Hippocampal formation (tissue), 2 donors: ENCODE results near the gene PFDN1.
A peak's percentile ranks its signal among the peaks of the same experiment; 100 is the strongest.
"Not testable (repeated sequence)": the region's sequence is repeated elsewhere in the genome, so short reads cannot be mapped to it uniquely, and the experiment has no call there.

Source experiments
- DNase-seq, 2 donors: peaks; one replicate each; lab custom pipeline; 2025; lab: John Stamatoyannopoulos, UW

Gene PFDN1

GRCh38 chr5:140214831-140215230 is 88.1 kb downstream of the PFDN1 start:
- no peak for DNase-seq

GRCh38 chr5:140213370-140213983 is 89.4 kb downstream of the PFDN1 start:
- DNase-seq, result no peak

GRCh38 chr5:140208065-140208464 is 94.8 kb downstream of the PFDN1 start:
- no peak for DNase-seq

DNA sequence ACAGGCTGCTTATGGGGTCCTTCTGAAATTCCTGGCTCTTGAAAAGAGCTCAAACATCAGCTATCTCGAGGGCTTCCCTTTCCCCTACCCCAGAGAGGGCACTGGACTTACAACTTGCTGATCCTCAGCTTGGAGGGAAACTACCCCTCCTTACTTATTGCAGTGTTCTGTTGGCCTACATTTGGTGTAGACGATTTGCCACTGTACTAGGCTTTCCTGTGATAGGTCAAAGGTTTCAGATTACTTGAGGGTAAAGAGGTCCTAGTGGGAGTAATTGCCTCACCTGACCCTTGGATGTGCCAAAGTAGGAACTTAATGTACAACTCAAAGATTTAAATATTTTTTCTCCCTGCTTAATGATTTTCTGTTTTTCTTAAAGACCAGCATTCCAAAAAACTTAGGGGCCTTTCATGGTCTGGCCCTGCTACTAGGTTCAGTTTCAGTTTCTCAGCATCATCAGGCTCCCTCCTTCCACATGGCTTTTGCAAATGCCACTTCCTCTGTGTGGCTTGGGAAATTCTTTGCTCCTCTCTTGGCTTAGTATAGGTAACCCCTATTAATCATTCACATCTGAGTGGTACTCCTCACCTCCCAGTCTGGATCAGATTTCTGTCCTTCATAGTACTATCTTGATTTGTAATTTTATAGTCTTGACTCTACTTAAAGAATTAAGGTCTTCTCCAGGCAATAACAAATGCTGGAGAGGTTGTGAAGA is 95.5 kb downstream of the PFDN1 start:
- no peak for DNase-seq

DNA sequence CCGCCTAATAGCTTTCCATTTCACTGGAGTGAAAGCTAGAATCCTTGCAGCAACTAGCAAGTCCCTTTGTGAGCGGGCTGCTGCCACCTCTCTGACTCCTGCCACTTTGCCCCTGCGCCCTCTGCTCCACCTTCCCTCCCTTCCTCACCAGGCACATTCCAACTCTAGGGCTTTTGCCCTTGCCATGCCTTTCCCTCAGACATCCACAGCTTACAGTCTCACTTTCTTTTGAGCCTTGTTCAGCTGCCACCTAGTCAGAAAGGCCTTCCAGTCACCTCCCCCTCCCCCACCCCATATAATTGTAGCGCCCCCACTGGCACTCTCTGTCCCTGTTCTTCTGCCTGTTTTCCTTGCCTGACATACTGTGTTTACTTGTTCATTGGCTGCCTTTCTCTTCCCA is 96.9 kb downstream of the PFDN1 start:
- DNase-seq, result no peak

DNA sequence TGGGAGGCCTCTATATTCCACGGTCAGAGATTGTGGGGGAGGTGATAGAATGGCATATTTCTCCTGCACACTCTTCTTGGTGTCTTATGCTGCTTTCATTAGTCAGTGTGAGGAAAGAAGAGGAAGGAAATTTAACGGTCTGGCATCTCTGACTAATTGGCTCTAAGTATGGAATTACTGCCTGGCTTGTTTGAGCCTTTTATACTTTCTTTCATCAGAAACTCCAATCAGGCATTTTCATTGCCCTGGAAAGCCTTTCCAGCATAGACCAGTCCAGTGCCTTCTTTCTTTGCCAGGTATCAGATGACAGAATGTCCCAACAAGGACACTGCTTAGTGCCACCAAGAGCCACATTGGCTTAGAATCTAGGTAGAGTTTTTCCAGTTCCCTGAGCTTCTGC is 97.7 kb downstream of the PFDN1 start:
- peak in 1 of 2 donors; percentile 8 for DNase-seq

- no peak for DNase-seq
Measured at GRCh38 chr5:140202610-140203009, 100.3 kb downstream of the PFDN1 start.

GRCh38 chr5:140202078-140202477 is 100.8 kb downstream of the PFDN1 start:
- DNase-seq, result no peak

GRCh38 chr5:140198915-140199314 is 104.0 kb downstream of the PFDN1 start:
- DNase-seq, result not testable (repeated sequence)

DNA sequence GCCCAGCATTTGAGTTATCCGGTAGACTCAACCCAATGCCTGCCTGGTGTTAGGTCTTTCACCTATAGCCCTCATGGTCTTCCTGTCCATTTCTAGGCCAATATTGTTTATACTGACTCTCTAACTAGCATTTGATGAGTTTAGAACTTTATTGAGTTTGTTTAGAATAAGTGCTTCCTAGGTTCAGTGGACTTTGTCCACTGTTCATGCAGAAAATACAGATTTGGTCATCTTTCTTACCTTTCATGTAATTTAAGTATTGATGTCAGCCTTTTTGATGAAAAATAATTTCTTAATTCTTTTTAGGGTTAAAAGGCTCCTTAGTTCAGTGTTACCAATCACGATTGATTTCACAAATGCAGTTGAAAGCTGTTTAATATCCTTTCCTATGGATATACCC is 105.9 kb downstream of the PFDN1 start:
- DNase-seq, result no peak

GRCh38 chr5:140196115-140196814 is 106.6 kb downstream of the PFDN1 start:
- DNase-seq, result no peak
